HepG2 (cell line): Measurements from ENCODE around the gene TTLL11.

Source experiments
- FOXP1 ChIP-seq, 2 experiments: fragments of 450-650 bp in 1 of 2; IDR thresholded peaks; 2 replicates each; pipeline ENCODE4 v1.6.1; 2017 to 2018; ENCODE audit warnings: antibody characterized with exemption in 1 of 2
- GLI4 ChIP-seq: sonication (generic); formaldehyde crosslinking; IDR thresholded peaks from 2 replicates; pipeline ENCODE4 v1.5.1; 2020; ENCODE audit warnings: missing genetic modification reagents, mild to moderate bottlenecking, moderate library complexity, borderline replicate concordance
- HNRNPK ChIP-seq: fragments of 200-400 bp; formaldehyde crosslinking; IDR thresholded peaks from 2 replicates; pipeline ENCODE4 v1.6.1; 2018; ENCODE audit warnings: low read length, low read depth, moderate library complexity, mild to moderate bottlenecking; ENCODE audit not compliant: poor library complexity, severe bottlenecking
- HNRNPL ChIP-seq: fragments of 200-400 bp; formaldehyde crosslinking; IDR thresholded peaks from 2 replicates; pipeline ENCODE4 v1.6.1; 2017; ENCODE audit warnings: mild to moderate bottlenecking, low read depth, low read length
- JUN ChIP-seq: sonication (generic); formaldehyde crosslinking; IDR thresholded peaks from 2 replicates; pipeline ENCODE4 v1.4.0; 2020; ENCODE audit warnings: mild to moderate bottlenecking, missing genetic modification reagents
- RAD51 ChIP-seq: fragments of 450-650 bp; IDR thresholded peaks from 2 replicates; pipeline ENCODE4 v1.6.1; 2016; ENCODE audit warnings: borderline replicate concordance
- RBAK ChIP-seq: sonication (generic); formaldehyde crosslinking; IDR thresholded peaks from 2 replicates; pipeline ENCODE4 v1.5.1; 2020; ENCODE audit warnings: mild to moderate bottlenecking, missing genetic modification reagents
- TF ChIP-seq, protein P1 (sequence below): sonication (generic); formaldehyde crosslinking; IDR thresholded peaks from 2 replicates; pipeline ENCODE4 v1.8.1; 2023; ENCODE audit warnings: missing genetic modification reagents, inconsistent platforms, borderline replicate concordance
- TF ChIP-seq, protein P2 (sequence below): sonication (generic); formaldehyde crosslinking; IDR thresholded peaks from 2 replicates; pipeline ENCODE4 v1.5.1; 2020; ENCODE audit warnings: missing genetic modification reagents, mild to moderate bottlenecking, borderline replicate concordance
- TF ChIP-seq, protein P3 (sequence below): sonication (generic); formaldehyde crosslinking; IDR thresholded peaks from 2 replicates; pipeline ENCODE4 v1.9.0; 2021; ENCODE audit warnings: missing genetic modification reagents, borderline replicate concordance
- TF ChIP-seq, protein P4 (sequence below): sonication (generic); formaldehyde crosslinking; IDR thresholded peaks from 2 replicates; pipeline ENCODE4 v1.4.0; 2020; ENCODE audit warnings: missing genetic modification reagents, low read depth, mild to moderate bottlenecking, borderline replicate concordance
- TF ChIP-seq, protein P5 (sequence below): IDR thresholded peaks from 2 replicates; pipeline ENCODE4 v1.6.1; 2016; ENCODE audit warnings: low read depth, missing genetic modification reagents, missing compliant biosample characterization
- TF ChIP-seq, protein P6 (sequence below): sonication (generic); formaldehyde crosslinking; IDR thresholded peaks from 2 replicates; pipeline ENCODE4 v1.5.0; 2020; ENCODE audit warnings: mild to moderate bottlenecking, missing genetic modification reagents, moderate library complexity

DNA sequence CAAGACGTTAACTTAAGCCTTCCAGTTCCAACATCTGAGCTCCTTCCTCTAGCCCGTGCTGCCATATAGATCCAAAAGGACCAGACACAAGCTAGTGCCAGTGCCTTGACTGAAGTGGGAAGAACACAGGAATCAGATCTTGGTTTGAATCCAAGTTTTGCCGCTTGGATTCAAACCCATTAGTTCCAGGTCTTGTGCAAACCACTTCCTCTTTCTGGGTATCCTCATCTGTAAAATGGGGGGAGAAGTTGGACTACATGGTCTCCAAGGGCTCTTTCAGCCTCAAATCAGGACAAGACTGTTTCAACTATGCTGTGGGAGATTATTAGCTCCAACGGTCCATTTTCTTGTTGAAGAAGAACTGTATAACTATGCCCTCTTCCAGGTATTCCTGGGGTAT lies 32.6 kb downstream of the TTLL11 start:
- TF ChIP-seq HNRNPK = no peak
- TF ChIP-seq RBAK (CRISPR knock-in tag) = no peak
- TF ChIP-seq RAD51 = no peak
- TF ChIP-seq FOXP1 (IDR thresholded peaks at IDR 0.05) = no peak
- TF ChIP-seq FOXP1 (CRISPR knock-in tag; IDR thresholded peaks at IDR 0.05) = no peak
- TF ChIP-seq, protein P1, sequence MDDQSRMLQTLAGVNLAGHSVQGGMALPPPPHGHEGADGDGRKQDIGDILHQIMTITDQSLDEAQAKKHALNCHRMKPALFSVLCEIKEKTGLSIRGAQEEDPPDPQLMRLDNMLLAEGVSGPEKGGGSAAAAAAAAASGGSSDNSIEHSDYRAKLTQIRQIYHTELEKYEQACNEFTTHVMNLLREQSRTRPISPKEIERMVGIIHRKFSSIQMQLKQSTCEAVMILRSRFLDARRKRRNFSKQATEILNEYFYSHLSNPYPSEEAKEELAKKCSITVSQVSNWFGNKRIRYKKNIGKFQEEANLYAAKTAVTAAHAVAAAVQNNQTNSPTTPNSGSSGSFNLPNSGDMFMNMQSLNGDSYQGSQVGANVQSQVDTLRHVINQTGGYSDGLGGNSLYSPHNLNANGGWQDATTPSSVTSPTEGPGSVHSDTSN (CRISPR knock-in tag) = no peak
- TF ChIP-seq, protein P2, sequence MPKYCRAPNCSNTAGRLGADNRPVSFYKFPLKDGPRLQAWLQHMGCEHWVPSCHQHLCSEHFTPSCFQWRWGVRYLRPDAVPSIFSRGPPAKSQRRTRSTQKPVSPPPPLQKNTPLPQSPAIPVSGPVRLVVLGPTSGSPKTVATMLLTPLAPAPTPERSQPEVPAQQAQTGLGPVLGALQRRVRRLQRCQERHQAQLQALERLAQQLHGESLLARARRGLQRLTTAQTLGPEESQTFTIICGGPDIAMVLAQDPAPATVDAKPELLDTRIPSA (CRISPR knock-in tag) = no peak
- no peak for TF ChIP-seq GLI4 (CRISPR knock-in tag)
- TF ChIP-seq, protein P3, sequence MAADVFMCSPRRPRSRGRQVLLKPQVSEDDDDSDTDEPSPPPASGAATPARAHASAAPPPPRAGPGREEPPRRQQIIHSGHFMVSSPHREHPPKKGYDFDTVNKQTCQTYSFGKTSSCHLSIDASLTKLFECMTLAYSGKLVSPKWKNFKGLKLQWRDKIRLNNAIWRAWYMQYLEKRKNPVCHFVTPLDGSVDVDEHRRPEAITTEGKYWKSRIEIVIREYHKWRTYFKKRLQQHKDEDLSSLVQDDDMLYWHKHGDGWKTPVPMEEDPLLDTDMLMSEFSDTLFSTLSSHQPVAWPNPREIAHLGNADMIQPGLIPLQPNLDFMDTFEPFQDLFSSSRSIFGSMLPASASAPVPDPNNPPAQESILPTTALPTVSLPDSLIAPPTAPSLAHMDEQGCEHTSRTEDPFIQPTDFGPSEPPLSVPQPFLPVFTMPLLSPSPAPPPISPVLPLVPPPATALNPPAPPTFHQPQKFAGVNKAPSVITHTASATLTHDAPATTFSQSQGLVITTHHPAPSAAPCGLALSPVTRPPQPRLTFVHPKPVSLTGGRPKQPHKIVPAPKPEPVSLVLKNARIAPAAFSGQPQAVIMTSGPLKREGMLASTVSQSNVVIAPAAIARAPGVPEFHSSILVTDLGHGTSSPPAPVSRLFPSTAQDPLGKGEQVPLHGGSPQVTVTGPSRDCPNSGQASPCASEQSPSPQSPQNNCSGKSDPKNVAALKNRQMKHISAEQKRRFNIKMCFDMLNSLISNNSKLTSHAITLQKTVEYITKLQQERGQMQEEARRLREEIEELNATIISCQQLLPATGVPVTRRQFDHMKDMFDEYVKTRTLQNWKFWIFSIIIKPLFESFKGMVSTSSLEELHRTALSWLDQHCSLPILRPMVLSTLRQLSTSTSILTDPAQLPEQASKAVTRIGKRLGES = no peak
- TF ChIP-seq HNRNPL = no peak
- TF ChIP-seq, protein P4, sequence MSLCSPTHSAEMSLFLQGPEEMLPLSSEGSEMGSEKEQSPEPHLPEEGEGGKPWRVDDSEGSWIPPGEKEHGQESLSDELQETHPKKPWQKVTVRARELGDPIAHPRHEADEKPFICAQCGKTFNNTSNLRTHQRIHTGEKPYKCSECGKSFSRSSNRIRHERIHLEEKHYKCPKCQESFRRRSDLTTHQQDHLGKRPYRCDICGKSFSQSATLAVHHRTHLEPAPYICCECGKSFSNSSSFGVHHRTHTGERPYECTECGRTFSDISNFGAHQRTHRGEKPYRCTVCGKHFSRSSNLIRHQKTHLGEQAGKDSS (CRISPR knock-in tag) = no peak
- no peak for TF ChIP-seq JUN
- TF ChIP-seq, protein P5, sequence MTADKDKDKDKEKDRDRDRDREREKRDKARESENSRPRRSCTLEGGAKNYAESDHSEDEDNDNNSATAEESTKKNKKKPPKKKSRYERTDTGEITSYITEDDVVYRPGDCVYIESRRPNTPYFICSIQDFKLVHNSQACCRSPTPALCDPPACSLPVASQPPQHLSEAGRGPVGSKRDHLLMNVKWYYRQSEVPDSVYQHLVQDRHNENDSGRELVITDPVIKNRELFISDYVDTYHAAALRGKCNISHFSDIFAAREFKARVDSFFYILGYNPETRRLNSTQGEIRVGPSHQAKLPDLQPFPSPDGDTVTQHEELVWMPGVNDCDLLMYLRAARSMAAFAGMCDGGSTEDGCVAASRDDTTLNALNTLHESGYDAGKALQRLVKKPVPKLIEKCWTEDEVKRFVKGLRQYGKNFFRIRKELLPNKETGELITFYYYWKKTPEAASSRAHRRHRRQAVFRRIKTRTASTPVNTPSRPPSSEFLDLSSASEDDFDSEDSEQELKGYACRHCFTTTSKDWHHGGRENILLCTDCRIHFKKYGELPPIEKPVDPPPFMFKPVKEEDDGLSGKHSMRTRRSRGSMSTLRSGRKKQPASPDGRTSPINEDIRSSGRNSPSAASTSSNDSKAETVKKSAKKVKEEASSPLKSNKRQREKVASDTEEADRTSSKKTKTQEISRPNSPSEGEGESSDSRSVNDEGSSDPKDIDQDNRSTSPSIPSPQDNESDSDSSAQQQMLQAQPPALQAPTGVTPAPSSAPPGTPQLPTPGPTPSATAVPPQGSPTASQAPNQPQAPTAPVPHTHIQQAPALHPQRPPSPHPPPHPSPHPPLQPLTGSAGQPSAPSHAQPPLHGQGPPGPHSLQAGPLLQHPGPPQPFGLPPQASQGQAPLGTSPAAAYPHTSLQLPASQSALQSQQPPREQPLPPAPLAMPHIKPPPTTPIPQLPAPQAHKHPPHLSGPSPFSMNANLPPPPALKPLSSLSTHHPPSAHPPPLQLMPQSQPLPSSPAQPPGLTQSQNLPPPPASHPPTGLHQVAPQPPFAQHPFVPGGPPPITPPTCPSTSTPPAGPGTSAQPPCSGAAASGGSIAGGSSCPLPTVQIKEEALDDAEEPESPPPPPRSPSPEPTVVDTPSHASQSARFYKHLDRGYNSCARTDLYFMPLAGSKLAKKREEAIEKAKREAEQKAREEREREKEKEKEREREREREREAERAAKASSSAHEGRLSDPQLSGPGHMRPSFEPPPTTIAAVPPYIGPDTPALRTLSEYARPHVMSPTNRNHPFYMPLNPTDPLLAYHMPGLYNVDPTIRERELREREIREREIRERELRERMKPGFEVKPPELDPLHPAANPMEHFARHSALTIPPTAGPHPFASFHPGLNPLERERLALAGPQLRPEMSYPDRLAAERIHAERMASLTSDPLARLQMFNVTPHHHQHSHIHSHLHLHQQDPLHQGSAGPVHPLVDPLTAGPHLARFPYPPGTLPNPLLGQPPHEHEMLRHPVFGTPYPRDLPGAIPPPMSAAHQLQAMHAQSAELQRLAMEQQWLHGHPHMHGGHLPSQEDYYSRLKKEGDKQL (CRISPR knock-in tag) = no peak
- TF ChIP-seq, protein P6, sequence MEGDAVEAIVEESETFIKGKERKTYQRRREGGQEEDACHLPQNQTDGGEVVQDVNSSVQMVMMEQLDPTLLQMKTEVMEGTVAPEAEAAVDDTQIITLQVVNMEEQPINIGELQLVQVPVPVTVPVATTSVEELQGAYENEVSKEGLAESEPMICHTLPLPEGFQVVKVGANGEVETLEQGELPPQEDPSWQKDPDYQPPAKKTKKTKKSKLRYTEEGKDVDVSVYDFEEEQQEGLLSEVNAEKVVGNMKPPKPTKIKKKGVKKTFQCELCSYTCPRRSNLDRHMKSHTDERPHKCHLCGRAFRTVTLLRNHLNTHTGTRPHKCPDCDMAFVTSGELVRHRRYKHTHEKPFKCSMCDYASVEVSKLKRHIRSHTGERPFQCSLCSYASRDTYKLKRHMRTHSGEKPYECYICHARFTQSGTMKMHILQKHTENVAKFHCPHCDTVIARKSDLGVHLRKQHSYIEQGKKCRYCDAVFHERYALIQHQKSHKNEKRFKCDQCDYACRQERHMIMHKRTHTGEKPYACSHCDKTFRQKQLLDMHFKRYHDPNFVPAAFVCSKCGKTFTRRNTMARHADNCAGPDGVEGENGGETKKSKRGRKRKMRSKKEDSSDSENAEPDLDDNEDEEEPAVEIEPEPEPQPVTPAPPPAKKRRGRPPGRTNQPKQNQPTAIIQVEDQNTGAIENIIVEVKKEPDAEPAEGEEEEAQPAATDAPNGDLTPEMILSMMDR (CRISPR knock-in tag) = no peak
